ENCODE measurements around the gene CSF2. TPM values are rescaled to one million over a fixed set of nuclear protein-coding genes. Genes with fewer than 3 reads are reported as not detected.
"Not testable (repeated sequence)": the region's sequence is repeated elsewhere in the genome, so short reads cannot be mapped to it uniquely, and the experiment has no call there.

Gene CSF2
- polyA plus RNA-seq, 2 donors, result 0.05 TPM; not detected in 1

DNA sequence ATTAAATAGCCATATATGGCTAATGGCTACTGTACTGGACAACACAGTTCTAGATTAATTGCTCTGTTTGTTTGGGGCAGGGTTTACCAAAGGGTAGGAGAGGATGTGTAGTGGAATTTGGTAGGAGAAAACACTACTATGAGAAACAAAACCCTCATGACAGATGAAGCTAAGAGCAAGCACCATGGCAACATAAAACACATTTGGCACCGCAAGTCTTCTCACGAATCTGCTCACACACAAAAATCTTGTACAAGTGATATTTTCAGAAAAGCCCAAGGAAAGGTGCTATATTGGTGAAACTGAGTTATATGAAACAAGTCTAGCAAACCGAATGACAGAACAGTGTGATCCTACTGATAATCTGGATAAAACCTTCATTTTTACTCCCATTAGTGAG is 38.5 kb downstream of the CSF2 start:
- no peak overlapping the region for H3K4me3 ChIP-seq (ENCODE audit: low read depth in 1 of 2, low read length in 2 of 2)
- H3K4me1 ChIP-seq (ENCODE audit: control insufficient read depth in 2 of 2, insufficient read depth in 2 of 2, low read length in 1 of 2), result peaks cover 0 to 2% of the 10 kb centered on the region in 2 donors
- no peaks in the 10 kb centered on the region for H3K36me3 ChIP-seq (ENCODE audit: control insufficient read depth in 2 of 2, insufficient read depth in 2 of 2, low read length in 1 of 2)
- H3K27ac ChIP-seq (ENCODE audit: low read depth in 2 of 2, low read length in 1 of 2), result no peak overlapping the region
- no peaks in the 10 kb centered on the region for H3K9me3 ChIP-seq (ENCODE audit: control insufficient read depth in 2 of 2, insufficient read depth in 1 of 2, low read depth in 1 of 2, low read length in 1 of 2)
- 89% methylated on average over 3 of the region's 3 CpGs for WGBS, 2 donors
- H3K27me3 ChIP-seq (ENCODE audit: control insufficient read depth in 1 of 2, insufficient read depth in 2 of 2, low read length in 2 of 2), result no peaks in the 10 kb centered on the region

DNA sequence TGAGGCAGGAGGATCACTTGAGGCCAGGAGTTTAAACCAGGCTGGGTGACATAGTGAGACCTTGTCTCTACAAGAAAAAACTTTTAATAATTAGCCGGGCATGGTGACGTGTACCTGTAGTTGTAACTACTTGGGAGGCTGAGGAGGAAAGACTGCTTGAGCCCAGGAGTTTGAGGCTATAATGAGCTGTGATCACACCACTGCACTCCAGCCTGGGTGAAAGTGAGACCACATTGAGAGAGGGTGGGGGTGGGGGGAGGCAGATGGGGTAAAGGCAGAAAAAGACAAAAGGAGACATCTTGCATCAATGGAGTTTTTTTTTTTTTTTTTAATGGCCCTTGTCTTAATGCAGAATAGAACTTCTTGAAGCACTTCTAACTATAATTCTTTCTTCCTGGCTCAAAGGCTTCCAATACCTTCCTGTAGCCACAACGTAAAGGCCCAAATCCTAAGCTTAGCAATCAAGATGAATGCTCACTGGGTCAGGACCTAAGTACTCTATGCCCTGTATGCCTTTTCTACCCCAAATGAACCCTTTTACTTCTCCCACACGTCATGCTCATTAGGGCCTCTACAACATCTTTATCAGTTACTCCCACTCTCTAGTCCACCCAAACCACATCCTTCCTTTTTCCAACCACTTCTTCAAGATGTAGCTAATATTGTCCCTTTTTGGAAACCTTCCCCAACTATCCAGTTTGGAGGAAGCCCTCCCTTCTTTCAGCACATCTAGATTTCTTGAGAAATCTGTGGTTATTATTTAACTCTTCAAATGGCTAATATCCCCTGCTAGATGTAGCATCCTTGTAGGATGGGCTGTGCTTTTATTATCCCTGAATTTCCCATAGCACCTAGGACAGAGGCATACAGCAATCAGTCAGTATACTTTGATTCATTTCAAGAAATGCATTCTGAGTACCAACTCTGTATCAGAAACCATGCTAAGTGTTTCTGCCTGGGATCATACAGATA is 40.8 kb downstream of the CSF2 start:
- no peaks in the 10 kb centered on the region for H3K9me3 ChIP-seq (ENCODE audit: control insufficient read depth in 2 of 2, insufficient read depth in 1 of 2, low read depth in 1 of 2, low read length in 1 of 2)
- peaks cover 0 to 2% of the 10 kb centered on the region in 2 donors for H3K4me1 ChIP-seq (ENCODE audit: control insufficient read depth in 2 of 2, insufficient read depth in 2 of 2, low read length in 1 of 2)
- 80 to 82% methylated on average over 4 of the region's 4 CpGs for WGBS, 2 donors
- H3K27ac ChIP-seq (ENCODE audit: low read depth in 2 of 2, low read length in 1 of 2), result no peak overlapping the region
- H3K27me3 ChIP-seq (ENCODE audit: control insufficient read depth in 1 of 2, insufficient read depth in 2 of 2, low read length in 2 of 2), result no peaks in the 10 kb centered on the region
- H3K36me3 ChIP-seq (ENCODE audit: control insufficient read depth in 2 of 2, insufficient read depth in 2 of 2, low read length in 1 of 2), result no peaks in the 10 kb centered on the region
- H3K4me3 ChIP-seq (ENCODE audit: low read depth in 1 of 2, low read length in 2 of 2), result no peak overlapping the region

DNA sequence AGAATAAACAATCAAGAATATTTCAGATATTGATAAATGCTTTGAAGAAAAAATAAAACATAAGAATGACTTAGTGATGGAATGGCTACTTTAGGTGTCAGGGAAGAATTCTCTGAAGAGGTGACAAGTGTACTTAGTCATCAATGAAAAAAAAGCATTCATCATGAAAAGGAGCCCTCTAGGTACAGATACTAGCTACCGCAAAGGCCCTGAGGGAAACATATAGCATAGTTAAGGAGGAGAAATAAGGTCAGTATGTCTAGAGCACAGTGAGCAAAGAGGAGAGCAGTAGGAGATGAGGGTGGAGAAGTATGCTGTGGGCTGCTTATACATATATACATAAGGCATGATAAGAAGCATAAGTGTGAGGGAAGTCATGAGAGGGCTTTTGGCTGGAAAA is 41.8 kb downstream of the CSF2 start:
- 89 to 93% methylated on average over 1 of the region's 1 CpG for WGBS, 2 donors
- H3K27me3 ChIP-seq (ENCODE audit: control insufficient read depth in 1 of 2, insufficient read depth in 2 of 2, low read length in 2 of 2), result no peaks in the 10 kb centered on the region
- no peak overlapping the region for H3K27ac ChIP-seq (ENCODE audit: low read depth in 2 of 2, low read length in 1 of 2)
- H3K4me1 ChIP-seq (ENCODE audit: control insufficient read depth in 2 of 2, insufficient read depth in 2 of 2, low read length in 1 of 2), result no peaks in the 10 kb centered on the region
- H3K4me3 ChIP-seq (ENCODE audit: low read depth in 1 of 2, low read length in 2 of 2), result no peak overlapping the region
- no peaks in the 10 kb centered on the region for H3K36me3 ChIP-seq (ENCODE audit: control insufficient read depth in 2 of 2, insufficient read depth in 2 of 2, low read length in 1 of 2)
- no peaks in the 10 kb centered on the region for H3K9me3 ChIP-seq (ENCODE audit: control insufficient read depth in 2 of 2, insufficient read depth in 1 of 2, low read depth in 1 of 2, low read length in 1 of 2)

DNA sequence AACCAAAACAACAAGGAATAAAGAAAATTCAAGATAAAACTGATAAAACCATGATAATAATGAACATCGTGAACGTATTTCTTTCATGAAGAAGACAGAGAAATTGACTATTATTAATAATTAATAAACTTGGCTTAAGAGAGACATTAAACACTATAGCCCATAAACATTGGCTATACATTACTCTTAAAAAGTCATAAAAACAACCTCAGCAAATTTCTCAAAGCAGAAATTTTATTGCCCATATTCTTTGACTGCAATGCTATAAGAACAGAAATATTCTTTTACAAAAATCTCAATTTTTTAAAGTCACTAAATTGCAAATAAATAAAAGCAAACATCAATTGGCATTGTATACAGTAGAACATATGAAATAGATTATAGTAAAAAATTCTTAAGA is 42.5 kb downstream of the CSF2 start:
- Histone ChIP-seq H3K4me3 (ENCODE audit: low read depth in 1 of 2, low read length in 2 of 2) (no peak overlapping the region), H3K27ac (ENCODE audit: low read depth in 2 of 2, low read length in 1 of 2) (no peak overlapping the region), H3K9me3 (ENCODE audit: control insufficient read depth in 2 of 2, insufficient read depth in 1 of 2, low read depth in 1 of 2, low read length in 1 of 2) (no peaks in the 10 kb centered on the region), H3K36me3 (ENCODE audit: control insufficient read depth in 2 of 2, insufficient read depth in 2 of 2, low read length in 1 of 2) (no peaks in the 10 kb centered on the region), H3K27me3 (ENCODE audit: control insufficient read depth in 1 of 2, insufficient read depth in 2 of 2, low read length in 2 of 2) (no peaks in the 10 kb centered on the region), H3K4me1 (ENCODE audit: control insufficient read depth in 2 of 2, insufficient read depth in 2 of 2, low read length in 1 of 2) (no peaks in the 10 kb centered on the region)
- 93% methylated on average over 2 of the region's 2 CpGs for WGBS, 2 donors

DNA sequence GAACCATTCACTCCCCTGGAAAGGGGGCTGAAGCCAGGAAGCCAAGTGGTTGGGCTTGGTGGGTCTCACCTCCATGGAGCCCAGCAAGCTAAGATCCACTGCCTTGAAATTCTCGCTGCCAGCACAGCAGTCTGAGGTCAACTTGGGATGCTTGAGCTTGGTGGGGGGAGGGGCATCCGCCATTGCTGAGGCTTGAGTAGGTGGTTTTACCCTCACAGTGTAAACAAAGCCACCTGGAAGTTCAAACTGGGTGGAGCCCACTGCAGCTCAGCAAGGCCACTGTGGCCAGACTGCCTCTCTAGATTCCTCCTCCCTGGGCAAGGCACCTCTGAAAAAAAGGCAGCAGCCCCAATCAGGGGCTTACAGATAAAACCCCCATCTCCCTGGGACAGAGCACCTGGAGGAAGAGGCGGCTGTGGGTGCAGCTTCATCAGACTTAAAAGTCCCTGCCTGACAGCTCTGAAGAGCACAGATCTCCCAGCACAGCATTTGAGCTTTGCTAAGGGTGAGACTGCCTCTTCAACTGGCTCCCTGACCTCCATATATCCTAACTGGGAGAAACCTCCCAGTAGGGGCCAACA is 43.4 kb downstream of the CSF2 start:
- H3K9me3 ChIP-seq (ENCODE audit: control insufficient read depth in 2 of 2, insufficient read depth in 1 of 2, low read depth in 1 of 2, low read length in 1 of 2); H3K36me3 ChIP-seq (ENCODE audit: control insufficient read depth in 2 of 2, insufficient read depth in 2 of 2, low read length in 1 of 2); H3K27me3 ChIP-seq (ENCODE audit: control insufficient read depth in 1 of 2, insufficient read depth in 2 of 2, low read length in 2 of 2); H3K4me3 ChIP-seq (ENCODE audit: low read depth in 1 of 2, low read length in 2 of 2); H3K27ac ChIP-seq (ENCODE audit: low read depth in 2 of 2, low read length in 1 of 2); H3K4me1 ChIP-seq (ENCODE audit: control insufficient read depth in 2 of 2, insufficient read depth in 2 of 2, low read length in 1 of 2): not testable (repeated sequence)
- WGBS, 2 donors, result 51 to 70% methylated on average over 3 of the region's 3 CpGs

DNA sequence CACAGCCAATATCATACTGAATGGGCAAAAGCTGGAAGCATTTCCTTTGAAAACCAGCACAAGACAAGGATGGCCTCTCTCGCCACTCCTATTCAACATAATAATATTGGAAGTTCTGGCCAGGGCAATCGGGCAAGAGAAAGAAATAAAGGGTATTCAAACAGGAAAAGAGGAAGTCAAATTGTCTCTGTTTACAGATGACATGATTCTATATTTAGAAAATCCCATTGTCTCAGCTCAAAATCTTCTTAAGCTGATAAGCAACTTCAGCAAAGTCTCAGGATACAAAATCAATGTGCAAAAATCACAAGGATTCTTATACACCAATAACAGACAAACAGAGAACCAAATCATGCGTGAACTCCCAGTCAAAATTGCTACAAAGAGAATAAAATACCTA is 47.1 kb downstream of the CSF2 start:
- 80% methylated on average over 3 of the region's 3 CpGs for WGBS, 2 donors
- H3K27ac ChIP-seq (ENCODE audit: low read depth in 2 of 2, low read length in 1 of 2), result not testable (repeated sequence)

DNA sequence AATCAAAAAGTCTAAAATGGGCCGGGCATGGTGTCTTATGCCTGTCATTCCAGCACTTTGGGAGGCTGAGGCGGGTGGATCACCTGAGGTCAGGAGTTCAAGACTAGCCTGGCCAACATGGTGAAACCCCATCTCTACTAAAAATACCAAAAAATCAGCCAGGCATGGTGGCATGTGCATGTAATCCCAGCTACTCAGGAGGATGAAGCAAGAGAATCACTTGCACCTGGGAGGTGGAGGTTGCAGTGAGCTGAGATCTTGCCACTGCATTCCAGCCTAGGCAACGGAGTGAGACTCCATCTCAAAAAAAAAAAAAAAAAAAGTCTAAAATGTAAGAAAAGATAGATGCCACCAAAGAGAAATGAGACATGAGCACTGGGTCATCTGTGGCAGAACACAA is 49.4 kb downstream of the CSF2 start:
- H3K4me3 ChIP-seq (ENCODE audit: low read depth in 1 of 2, low read length in 2 of 2); H3K27ac ChIP-seq (ENCODE audit: low read depth in 2 of 2, low read length in 1 of 2); H3K36me3 ChIP-seq (ENCODE audit: control insufficient read depth in 2 of 2, insufficient read depth in 2 of 2, low read length in 1 of 2); H3K4me1 ChIP-seq (ENCODE audit: control insufficient read depth in 2 of 2, insufficient read depth in 2 of 2, low read length in 1 of 2); H3K9me3 ChIP-seq (ENCODE audit: control insufficient read depth in 2 of 2, insufficient read depth in 1 of 2, low read depth in 1 of 2, low read length in 1 of 2); H3K27me3 ChIP-seq (ENCODE audit: control insufficient read depth in 1 of 2, insufficient read depth in 2 of 2, low read length in 2 of 2): not testable (repeated sequence)
- WGBS, 2 donors, result 85 to 92% methylated on average over 3 of the region's 3 CpGs

More for the DNA sequence above, 47.1 kb downstream of the CSF2 start:
- H3K4me1 ChIP-seq (ENCODE audit: control insufficient read depth in 2 of 2, insufficient read depth in 2 of 2, low read length in 1 of 2); H3K9me3 ChIP-seq (ENCODE audit: control insufficient read depth in 2 of 2, insufficient read depth in 1 of 2, low read depth in 1 of 2, low read length in 1 of 2); H3K36me3 ChIP-seq (ENCODE audit: control insufficient read depth in 2 of 2, insufficient read depth in 2 of 2, low read length in 1 of 2); H3K4me3 ChIP-seq (ENCODE audit: low read depth in 1 of 2, low read length in 2 of 2); H3K27me3 ChIP-seq (ENCODE audit: control insufficient read depth in 1 of 2, insufficient read depth in 2 of 2, low read length in 2 of 2): not testable (repeated sequence)

DNA sequence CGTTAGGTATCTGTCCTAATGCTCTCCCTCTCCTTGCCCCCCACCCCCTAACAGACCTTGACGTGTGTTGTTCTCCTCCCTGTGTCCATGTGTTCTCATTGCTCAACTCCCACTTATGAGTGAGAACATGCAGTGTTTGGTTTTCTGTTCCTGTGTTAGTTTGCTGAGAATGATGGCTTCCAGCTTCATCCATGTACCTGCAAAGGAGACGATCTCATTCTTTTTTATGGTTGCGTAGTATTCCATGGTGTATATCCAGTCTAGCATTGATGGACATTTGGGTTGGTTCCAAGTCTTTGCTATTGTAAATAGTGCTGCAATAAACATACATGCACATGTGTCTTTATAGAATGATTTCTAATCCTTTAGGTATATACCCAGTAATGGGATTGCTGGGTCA is 50.0 kb downstream of the CSF2 start:
- not testable (repeated sequence) for H3K9me3 ChIP-seq (ENCODE audit: control insufficient read depth in 2 of 2, insufficient read depth in 1 of 2, low read depth in 1 of 2, low read length in 1 of 2); H3K4me3 ChIP-seq (ENCODE audit: low read depth in 1 of 2, low read length in 2 of 2); H3K27ac ChIP-seq (ENCODE audit: low read depth in 2 of 2, low read length in 1 of 2); H3K4me1 ChIP-seq (ENCODE audit: control insufficient read depth in 2 of 2, insufficient read depth in 2 of 2, low read length in 1 of 2); H3K36me3 ChIP-seq (ENCODE audit: control insufficient read depth in 2 of 2, insufficient read depth in 2 of 2, low read length in 1 of 2); H3K27me3 ChIP-seq (ENCODE audit: control insufficient read depth in 1 of 2, insufficient read depth in 2 of 2, low read length in 2 of 2)
- WGBS, 2 donors, result 90 to 95% methylated on average over 4 of the region's 4 CpGs
